Endothelial cell of hepatic sinusoid (primary cell): ENCODE data around the gene DDI2.

ENCODE experiments used
- in situ Hi-C: cut with HindIII; loops from 2 replicates; pipeline ENCODE4 v1.10.0; 2017; ENCODE audit warnings: low sequenced_read_pairs

Gene DDI2

DNA sequence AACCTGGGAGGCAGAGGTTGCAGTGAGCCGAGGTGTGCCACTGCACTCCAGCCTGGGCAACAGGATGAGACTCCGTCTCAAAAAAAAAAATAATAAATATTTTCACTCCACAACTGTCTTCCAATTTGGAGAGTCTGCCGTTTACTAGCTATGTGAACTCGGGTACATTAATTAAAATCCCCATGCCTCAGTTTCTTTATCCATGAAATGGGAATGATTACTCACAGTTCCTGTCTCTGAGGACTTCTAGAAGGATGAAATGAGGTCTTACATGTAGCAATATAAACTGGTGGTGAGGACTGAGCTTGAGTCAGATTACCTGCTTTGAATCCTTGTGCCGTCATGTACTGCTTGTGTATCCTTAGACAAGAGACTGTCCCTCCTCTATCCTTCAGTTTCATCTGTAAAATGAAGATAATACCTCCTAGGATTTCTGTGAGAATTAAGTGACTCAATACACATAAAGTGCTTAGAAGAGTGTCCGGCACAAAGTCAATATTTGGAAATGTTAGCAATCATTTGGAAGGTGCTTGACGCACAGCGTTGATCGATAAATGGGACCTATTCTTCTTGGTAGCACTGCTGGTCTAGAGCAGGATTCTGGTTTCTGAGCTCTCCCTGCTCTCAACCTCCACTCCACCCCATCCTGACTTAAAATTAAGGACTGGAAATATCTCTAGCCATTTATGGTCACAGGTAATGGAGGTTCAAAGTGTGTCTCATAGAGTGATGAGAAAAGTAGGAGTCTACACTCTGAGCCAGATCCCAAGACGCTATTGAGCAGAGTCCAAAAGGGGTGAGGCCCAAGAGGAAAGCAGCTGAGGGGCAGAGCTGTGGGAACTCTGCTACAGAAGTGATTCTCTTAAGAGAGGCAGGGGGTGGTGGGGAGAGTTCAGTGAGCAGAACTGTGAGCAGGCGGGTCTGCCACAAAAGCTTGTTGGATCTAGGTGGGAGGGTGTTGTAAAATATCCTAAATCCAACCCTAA lies 11.6 kb upstream of the DDI2 start:
- in situ Hi-C loops = no loop called here

DNA sequence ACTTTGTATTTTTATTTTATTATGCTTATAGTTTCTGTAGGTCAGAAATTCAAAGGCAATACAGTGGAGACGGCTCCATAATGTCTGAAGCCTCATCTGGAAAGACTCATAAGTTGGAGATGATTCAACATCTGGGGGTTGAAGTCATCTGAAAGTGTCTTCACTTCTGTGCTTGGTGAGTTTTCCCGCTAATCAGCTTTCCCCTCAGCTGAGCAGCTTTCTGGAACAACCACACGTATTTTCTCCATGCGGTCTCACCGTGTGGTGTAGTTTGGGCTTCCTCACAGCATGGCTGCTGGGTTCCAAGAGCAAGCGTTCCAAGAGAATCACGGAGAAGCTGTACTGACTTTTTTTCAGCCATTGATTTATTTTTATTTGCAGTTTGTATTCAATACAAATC lies 7.6 kb upstream of the DDI2 start:
- in situ Hi-C loops = loop anchor here (5.0 kb wide), 1 partner anchor 43 kb away; no protein-coding TSS in a partner anchor

DNA sequence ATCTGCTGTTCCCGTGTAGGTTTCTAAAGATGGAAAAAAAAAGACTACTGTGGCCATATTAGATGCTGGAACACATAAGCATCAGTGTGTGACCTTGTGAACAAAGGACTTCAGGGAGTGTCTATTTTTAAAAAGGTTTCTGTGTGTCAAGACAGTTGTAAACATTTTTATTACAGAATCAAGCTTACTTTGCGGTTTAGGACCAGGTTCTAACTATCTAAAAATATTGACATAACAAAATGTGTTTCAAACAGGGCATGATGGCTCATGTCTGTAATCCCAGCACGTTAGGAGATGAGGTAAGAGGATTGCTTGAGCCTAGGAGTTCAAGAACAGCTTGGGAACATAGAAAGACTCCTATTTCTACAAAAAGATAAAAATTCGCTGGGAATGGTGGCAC lies 7.1 kb upstream of the DDI2 start:
- in situ Hi-C loops = loop anchor here (5.0 kb wide), 1 partner anchor 42 kb away; no protein-coding TSS in a partner anchor

DNA sequence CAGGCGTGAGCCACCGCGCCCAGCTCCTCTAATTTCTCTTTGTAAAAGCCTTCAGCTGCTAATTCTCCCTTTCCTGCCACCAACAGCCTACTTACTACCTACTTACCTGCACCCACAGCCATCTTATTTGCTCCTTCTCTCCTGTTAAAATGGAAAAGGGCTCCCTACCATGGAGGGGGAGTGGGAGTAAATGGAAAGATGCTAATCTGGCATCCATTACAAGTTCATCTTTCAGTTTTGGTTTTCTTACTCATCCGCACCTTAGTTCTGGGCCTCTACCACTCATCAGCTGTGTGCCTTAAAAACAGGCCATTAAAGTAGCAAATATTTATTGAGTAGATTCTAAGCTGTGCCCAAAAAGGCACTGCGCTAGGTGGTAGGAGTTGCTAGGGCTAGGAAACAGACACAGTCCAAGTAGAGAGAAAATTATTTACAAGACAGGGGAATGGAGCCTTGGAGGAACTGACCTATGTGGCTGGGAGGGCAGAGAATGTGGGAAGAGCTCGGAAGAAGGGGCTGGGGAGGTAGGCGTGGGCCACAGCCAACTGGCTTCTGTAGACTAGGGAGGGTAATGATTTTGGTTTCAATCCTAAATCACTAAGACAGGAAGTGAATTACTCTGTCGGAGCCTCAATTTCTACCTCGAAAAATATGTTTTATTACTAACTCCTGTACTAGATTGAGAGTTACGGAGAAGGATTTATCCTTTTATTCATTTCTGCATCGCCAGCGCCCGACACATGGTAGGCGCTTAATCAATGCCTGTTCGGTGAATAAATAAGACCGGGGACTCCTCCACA lies 685 bp upstream of the DDI2 start:
- in situ Hi-C loops = no loop called here

DNA sequence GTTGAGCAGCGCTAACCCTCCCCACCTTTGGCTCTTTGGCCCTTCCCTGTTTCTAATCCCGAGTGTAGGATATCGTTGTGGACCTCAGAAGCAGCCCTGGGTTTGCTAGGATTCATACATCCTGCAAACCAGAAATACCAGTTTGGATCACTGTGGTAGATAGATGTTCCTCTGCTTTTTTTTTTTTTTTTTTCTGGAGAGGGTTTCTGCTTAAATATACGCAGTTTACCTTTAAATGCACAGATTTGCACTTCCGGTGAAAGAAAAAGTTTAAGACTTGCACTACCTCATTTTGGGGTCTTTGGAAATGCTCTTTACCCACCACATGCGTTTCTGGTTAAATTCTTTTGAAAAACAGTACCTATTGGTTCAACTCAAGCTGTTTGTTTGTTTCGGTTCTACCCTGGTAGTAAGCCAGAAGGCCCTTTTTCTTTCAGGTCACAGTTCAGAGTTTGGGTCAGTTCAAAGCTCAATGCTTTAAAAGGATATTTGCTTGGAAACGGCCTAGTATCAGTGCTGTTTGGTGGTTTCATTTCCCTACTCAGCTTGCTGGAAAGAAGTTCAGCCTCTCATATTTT lies 908 bp downstream of the DDI2 start:
- in situ Hi-C loops = no loop called here

DNA sequence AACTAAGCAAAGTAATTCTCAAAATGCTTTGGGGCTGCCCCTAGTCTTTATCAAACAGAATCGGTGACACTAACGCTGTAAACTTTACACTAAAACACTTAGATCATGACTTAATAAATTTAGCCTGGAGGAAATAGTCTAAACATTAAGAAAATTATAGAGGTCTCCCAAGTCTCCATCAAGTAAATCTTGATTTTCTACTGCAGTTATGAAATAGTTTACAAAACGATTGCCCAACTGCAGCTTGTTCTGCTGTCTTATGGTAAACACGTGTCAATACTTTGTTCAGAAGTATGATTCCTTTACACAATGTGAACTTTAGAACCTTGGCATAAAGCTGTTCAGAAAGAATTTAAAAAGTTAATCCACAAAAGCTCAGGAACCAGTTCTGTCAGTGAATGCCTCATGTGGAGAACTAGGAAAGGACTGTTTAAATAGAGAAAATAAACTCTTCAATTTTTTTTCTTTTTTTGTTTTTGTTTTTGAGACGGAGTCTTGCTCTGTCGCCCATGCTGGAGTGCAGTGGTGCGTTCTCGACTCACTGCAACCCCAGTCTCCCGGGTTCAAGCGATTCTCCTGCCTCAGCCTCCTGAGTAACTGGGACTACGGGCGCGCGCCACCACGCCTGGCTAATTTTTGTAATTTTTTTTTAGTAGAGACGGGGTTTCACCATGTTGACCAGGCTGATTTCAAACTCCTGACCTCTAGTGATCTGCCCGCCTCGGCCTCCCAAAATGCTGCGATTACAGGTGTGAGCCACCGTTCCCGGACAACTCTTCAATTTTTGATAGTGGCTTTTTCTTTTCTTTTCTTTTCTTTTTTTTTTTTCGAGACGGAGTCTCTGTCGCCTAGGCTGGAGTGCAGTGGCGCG lies 1.6 kb downstream of the DDI2 start:
- in situ Hi-C loops = no loop called here

DNA sequence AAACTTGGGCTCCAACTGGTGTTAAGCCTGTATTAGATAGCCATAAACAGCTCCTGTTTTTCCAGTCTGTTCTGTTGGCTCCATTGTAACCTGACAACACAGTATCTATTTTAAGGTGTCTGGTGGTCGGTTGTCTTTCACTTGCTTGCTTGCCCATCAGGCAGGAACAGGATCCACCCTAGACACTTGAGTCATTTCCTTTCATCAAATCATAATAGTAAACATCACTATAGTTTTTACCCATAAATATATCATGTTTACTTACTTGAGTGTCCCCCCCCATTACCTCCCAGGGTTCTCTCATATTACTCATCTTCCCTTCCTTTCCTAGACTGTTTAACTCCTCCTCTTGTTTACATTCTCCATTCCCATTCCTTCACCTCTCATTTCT lies 2.9 kb downstream of the DDI2 start:
- in situ Hi-C loops = no loop called here

DNA sequence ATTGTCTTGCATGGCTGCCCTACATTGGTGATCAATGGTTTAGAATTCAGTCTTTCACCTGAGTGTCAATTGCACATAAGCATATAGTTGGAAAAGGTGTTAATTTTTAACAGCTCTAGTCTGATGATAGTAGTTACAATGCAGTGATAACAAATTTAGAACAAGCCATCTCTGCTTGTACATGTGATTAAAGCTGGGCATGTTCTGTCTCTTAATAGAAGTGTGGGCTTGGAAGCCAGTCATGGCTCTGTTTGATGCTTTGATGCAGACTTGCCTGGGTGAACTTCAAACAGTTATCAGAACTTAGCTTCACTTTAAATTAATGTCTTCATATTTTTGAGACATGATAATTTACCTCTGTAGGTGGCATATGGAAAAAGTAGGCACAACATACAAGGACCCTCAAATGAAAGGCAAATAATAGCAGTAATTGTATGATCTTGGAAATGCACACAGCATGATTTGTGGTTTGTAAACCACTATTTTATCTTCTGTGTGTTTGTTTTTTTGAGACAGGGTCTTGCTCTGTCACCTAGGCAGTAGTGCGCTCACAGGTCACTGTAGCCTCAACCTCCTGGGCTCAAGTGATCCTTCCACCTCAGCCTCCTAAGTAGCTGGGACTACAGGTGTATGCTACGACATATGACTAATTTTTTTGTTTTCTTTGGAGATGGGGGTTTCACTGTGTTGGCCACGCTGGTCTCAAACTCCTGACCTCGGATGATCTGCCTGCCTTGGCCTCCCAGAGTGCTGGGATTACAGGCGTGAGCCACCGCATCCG lies 3.8 kb downstream of the DDI2 start:
- in situ Hi-C loops = no loop called here

DNA sequence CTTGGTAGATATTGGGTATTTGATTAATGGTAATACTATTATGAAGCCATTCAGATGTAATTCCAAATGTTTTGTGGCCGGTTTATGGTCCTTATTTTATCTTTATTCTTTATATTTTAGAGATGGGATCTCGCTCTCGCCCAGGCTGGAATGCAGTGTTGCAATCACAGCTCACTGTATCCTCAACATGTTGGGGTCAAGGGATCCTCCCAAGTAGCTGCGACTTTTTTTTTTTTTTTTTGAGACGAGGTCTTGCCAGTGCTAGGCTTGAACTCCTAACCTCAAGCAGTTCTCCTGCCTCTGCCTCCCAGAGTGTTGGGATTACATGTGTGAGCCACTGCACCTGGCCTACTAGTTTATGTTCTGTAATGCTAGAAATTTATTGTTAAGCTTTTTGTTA lies 4.7 kb downstream of the DDI2 start:
- in situ Hi-C loops = no loop called here

DNA sequence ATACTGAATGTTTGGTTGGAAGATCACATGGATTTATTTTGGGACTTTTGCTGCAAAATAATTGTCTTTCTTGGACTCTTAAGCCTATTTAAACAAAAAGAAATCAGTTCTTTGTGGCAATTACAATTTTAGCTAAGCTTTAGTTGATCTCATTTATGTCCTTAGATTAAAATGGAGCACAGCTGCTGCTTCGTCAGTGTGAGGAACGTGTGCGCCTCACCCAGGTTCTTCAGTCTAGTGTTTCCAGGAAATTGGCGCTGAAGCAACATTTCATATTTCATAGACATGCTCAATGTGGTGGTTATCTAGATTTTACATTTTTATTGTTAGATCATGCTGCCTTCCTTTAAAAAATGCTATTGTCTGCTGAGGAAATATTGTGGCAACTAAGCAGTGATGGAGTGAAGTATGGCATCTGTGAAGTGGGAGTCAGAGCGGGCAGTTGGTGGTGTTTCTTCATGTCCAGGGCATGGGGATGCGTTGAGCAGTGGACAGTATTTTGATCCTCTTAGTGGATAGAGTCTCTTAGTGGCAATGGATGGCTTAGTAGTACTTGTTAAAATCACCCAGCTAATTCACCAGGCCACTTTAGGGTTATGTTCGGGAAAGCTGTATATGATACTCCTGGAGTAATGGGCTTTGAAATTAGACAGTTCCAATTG lies 5.6 kb downstream of the DDI2 start:
- in situ Hi-C loops = no loop called here

DNA sequence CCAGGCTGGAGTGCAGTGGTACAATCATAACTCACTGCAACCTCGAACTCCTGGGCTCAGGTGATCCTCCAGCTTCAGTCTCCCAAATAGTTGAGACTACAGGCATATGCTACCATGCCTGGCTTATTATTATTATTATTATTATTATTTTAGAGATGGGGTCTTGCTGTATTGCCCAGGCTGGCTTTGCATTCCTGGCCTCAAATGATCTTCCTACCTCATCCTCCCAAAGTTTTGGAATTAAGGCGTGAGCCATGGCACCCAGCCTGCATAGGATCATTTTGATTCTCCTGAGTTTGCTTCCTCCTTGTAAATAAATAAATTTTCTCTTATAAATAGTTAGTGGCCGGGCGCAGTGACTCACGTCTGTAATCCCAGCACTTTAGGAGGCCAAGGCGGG lies 6.2 kb downstream of the DDI2 start:
- in situ Hi-C loops = no loop called here

DNA sequence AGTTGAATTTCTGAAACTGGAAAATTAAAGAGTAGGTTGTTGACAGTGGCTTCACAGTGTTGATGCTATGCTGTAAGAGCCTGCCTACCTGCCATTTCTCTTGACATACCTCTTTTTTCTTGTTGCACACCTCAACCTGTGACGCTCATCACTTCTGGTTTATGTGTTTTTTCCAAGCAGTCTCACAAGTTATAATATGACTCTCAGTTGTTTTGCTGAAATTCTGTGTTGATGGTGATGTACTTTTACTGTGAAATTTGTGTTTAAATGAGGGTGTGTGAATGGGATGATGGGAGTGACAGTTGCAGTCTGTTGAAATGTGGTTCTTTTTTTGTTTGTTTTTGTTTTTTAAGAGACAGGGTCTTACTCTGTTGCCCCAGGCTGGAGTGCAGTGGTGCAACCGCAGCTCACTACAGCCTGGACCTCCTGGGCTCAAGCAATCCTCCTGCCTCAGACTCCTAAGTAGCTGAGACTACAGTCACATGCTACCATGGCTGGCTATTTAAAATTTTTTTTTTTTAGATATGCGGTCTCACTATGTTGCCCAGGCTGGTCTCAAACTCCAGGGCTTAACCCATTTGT lies 7.0 kb downstream of the DDI2 start:
- in situ Hi-C loops = no loop called here

DNA sequence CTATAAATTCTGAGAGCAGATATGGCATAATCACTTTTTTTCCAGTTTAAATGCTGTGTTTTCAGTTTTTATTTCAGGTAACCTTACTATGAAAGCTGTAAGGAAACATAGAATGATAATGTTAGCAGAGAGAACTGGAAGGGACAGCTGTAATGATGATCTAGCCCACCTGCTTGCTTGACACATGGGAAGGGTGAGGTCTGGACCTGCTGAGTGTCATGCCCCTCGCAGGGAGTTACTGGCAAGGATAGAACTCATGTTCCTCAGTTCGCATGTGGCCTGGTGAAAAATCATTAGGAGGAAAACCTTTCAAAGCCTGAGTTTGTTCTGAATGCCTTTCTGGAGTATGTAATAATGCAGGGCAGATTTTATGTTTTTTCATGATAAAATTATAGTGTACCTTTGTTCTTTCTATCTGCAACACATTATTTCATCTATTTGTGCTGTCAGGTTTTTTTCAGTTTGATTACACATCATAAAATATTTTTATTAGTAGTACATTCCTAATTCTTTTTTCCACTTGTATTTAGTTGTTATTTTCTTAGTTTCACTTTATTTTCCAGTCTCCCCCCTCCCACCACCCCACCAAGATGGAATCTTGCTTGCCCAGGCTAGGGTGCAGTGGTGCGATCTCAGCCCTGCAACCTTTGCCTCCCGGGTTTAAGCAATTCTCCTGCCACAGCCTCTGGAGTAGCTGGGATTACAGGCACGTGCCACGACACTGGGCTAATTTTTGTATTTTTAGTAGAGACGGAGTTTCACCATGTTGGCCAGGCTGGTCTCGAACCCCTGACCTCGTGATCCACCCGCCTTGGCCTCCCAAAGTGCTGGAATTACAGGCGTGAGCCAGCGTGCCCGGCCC lies 8.0 kb downstream of the DDI2 start:
- in situ Hi-C loops = no loop called here

DNA sequence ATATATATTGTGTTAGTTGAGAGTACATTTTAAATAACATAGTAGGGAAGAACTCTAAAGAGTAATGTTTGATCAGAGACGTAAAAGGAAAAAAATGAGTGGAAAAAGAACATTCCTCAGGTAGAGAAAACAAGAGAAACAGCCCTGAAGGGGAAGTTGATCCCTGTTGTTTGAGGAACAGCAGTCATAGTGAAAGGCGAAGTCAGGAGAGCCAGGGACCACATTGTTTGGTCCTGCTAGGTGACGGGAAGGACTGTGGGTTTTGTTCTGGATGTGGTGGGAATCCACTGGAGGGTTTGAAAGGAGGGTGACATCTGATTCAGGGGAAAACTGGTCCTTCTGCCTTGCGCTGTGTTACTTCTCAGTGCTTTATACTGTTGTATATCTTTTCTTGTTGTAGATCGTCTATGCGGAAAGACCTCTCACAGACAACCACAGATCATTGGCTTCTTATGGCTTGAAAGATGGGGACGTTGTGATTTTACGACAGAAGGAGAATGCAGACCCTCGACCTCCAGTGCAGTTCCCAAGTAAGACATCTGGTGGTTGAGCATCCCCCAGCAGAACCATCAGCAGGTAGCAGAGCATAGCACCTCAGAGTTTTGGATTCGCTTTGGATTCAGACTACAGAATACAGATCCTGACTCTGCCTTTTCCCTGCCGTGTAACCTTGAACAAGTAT lies 9.2 kb downstream of the DDI2 start:
- in situ Hi-C loops = no loop called here

DNA sequence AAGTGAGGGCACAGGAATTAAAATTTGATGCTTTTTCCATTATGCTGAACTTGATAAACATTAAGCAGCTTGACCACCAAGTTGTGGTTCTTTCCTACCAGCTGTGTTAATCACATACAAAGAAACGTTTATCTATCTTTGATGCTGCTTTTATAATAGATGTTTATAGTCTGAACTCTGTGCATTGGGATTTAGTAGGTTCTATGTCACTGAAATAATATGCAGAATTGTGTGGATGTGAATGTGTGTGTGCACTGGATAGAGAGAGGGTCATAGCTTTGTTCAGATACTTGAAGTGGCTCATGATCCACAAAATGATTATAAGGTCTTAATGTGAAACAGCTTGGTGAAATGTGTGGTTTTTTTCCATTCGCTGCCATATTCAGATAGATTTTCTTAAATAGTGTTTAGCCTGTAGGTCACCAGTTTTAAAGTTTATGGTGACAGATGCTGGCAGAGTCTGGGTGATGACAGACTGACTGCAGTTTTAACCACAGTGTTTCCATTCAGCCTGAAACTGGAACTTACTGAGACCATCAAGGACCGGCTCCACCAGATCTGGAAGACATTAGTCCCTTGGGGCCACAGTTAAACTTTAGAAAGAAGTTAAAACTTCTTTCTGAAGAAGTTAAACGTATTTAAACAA lies 10.2 kb downstream of the DDI2 start:
- in situ Hi-C loops = no loop called here

DNA sequence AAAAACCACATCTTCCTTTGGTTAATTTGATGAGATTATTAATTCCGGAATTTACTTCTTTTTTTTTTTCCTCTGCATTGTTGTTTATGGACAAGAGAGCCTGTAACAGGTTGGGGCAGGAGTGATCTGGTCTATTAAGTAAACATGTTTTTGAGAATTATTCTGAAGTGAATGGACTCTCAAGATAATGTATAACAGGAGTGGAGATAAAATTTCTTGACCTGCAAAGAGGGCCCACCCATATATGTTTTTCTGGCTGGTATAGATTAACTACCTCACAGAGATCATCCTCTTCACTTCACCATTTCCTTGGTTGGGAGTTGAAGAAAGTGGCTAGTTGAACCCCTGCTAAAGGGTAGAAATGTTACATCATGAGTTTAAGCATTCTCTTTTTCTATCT lies 10.7 kb downstream of the DDI2 start:
- in situ Hi-C loops = no loop called here
